Measurements from ENCODE around the gene PCSK6. TPM values are rescaled to one million over a fixed set of nuclear protein-coding genes. Genes with fewer than 3 reads are reported as not detected.
A peak's percentile ranks its signal among the peaks of the same experiment; 100 is the strongest.
"Not testable (repeated sequence)": the region's sequence is repeated elsewhere in the genome, so short reads cannot be mapped to it uniquely, and the experiment has no call there.

Gene PCSK6
- total RNA-seq, 4 donors from 2014 or later: 4.0 to 28.6 (median 17.5) TPM

DNA sequence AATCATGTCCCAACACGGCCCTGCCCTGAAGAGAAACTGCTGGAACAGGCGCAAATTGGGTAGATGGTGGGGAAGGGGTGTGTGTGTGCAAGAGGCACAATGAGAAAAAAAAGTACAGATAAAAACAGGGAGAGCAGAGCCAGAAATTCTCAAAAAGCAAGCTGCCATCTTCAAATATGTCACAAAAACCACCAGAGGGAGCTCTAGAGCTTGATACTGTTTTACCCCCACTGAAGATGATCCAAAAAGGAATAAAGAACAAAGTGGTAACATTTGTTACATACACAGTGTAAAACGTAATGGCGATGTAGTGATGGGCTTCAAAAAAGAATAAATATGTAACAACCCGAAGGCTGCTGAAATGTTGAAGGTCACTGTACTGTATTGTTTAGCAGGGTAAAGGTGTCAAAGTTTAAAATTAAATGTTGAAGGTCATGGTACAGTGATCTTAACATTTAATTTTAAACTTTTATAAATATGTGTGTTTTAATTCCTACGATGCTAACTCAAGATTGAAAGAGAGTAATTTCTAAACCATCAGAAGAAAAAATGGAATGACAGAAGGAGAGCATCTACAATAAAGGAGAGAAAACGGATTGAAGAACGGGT is 200.5 kb downstream of the PCSK6 start:
- Histone ChIP-seq H3K27me3 (no peaks in the 10 kb centered on the region), H3K4me1 (peaks cover 12% of the 10 kb centered on the region in 2 donors), H3K9me3 (no peaks in the 10 kb centered on the region), H3K36me3 (peaks cover 16 to 29% of the 10 kb centered on the region in 2 donors), H3K27ac (no peak overlapping the region), H3K4me3 (replicated peaks in 1 of 3) (no peak overlapping the region)
- intact Hi-C loops (cut with DNase I): no loop called here
- DNase-seq: no peak
- TF ChIP-seq, protein P1, sequence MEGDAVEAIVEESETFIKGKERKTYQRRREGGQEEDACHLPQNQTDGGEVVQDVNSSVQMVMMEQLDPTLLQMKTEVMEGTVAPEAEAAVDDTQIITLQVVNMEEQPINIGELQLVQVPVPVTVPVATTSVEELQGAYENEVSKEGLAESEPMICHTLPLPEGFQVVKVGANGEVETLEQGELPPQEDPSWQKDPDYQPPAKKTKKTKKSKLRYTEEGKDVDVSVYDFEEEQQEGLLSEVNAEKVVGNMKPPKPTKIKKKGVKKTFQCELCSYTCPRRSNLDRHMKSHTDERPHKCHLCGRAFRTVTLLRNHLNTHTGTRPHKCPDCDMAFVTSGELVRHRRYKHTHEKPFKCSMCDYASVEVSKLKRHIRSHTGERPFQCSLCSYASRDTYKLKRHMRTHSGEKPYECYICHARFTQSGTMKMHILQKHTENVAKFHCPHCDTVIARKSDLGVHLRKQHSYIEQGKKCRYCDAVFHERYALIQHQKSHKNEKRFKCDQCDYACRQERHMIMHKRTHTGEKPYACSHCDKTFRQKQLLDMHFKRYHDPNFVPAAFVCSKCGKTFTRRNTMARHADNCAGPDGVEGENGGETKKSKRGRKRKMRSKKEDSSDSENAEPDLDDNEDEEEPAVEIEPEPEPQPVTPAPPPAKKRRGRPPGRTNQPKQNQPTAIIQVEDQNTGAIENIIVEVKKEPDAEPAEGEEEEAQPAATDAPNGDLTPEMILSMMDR (IDR thresholded peaks at IDR 0.05): peak in 4 of 6 experiments; percentile 14 to 58 (median 44)
- no peak for TF ChIP-seq POLR2A (IDR thresholded peaks at IDR 0.05)
- 84 to 85% methylated on average over 8 of the region's 8 CpGs for WGBS, 2 donors

DNA sequence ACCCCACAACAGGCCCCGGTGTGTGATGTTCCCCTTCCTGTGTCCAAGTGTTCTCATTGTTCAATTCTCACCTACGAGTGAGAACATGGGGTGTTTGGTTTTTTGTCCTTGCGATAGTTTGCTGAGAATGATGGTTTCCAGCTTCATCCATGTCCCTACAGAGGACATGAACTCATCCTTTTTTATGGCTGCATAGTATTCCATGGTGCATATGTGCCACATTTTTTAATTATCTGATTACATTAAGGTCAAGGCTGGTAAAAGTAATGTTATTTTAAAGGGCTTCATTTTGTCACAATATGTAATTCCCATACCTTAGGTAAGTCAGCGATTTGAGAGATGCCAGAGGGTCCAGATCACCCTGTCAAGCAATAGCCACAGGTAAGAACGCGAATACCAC is 202.2 kb downstream of the PCSK6 start:
- intact Hi-C loops (cut with DNase I); H3K9me3 ChIP-seq; DNase-seq; H3K27me3 ChIP-seq; H3K27ac ChIP-seq; H3K4me3 ChIP-seq (replicated peaks in 1 of 3); H3K4me1 ChIP-seq: not testable (repeated sequence)
- H3K36me3 ChIP-seq: peaks cover 24 to 46% of the 10 kb centered on the region in 2 donors
- WGBS, 2 donors: 95 to 99% methylated on average over 6 of the region's 6 CpGs

DNA sequence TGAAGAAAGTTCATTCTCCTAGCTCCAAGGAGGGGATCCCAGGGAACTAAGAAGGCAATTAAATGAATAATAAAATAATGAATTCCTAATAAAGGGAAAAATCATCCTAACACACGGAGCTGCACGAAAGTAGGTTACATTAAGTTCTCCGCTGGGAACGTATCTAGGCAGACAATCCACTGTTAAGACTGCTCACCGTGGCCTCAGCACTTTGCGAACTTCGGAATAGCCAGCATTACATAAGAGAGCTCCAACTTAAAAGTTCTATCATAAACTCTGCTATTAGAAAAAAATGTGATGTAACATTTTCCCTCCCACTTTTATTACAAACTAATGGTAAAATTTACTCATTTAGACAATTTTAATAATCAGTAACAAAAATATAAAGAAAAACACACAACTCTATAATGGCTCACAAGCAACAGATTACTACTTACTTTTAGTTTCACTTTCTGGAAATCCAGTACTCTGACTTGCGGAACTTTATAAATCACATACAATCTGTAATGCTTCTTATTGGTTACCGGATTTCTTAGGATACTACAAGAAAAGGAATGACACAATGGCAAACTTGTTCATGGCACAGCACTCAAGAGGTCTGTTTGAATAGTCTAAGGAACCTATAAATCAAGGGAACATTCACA is 202.9 kb downstream of the PCSK6 start:
- 91 to 93% methylated on average over 9 of the region's 9 CpGs for WGBS, 2 donors
- no peaks in the 10 kb centered on the region for H3K27me3 ChIP-seq
- TF ChIP-seq POLR2A (IDR thresholded peaks at IDR 0.05): no peak
- TF ChIP-seq, protein P1 (IDR thresholded peaks at IDR 0.05): no peak
- intact Hi-C loops (cut with DNase I): no loop called here
- no peak for DNase-seq
- H3K27ac ChIP-seq: no peak overlapping the region
- no peak overlapping the region for H3K4me3 ChIP-seq (replicated peaks in 1 of 3)
- H3K9me3 ChIP-seq: no peaks in the 10 kb centered on the region
- no peaks in the 10 kb centered on the region for H3K4me1 ChIP-seq
- peaks cover 27 to 53% of the 10 kb centered on the region in 2 donors for H3K36me3 ChIP-seq

DNA sequence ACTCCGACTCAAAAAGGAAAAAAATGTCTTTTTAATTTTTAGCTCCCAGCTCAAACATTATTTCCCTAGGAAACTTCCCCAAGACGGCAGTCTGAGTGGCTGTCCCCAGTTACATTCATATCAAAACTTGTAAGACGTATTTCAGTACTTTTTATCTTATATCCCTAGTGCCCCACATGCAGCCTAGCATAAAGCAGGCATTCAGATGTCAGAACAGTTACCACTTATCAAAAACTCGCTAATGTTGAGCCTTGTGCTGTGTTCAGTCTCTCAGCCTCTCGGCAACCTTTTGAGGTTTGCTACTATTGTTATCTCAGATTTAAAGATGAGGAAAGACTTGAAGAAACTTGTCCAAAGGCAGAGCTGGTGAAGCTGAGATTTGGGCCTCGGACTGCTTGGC is 205.6 kb downstream of the PCSK6 start:
- TF ChIP-seq, protein P1 (IDR thresholded peaks at IDR 0.05): no peak
- TF ChIP-seq POLR2A (IDR thresholded peaks at IDR 0.05): no peak
- Histone ChIP-seq H3K27ac (no peak overlapping the region), H3K27me3 (no peaks in the 10 kb centered on the region), H3K4me3 (replicated peaks in 1 of 3) (no peak overlapping the region), H3K4me1 (no peaks in the 10 kb centered on the region), H3K9me3 (no peaks in the 10 kb centered on the region), H3K36me3 (peaks cover 38 to 66% of the 10 kb centered on the region in 2 donors)
- intact Hi-C loops (cut with DNase I): no loop called here
- DNase-seq: no peak
- WGBS, 2 donors: 94 to 96% methylated on average over 6 of the region's 6 CpGs

DNA sequence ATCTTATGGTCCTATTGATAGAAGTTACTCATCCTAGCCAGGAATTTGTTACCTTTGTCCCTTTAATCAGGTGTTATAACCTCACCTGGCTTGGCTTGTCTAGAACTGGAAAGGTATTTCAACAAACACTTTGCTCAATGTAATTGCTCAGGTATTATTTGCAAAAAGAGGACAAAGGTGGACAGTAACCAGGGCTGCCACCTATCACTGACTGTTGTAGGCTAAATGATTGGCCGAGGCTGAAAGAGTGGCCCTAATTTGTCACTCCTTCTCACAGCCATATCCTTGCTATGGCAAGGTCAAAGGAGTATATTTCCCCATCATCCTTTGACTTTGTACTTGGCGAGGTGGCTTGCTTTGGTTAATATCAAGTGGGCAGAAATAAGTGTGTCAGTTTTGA is 209.5 kb downstream of the PCSK6 start:
- H3K36me3 ChIP-seq: peaks cover 27 to 52% of the 10 kb centered on the region in 2 donors
- H3K9me3 ChIP-seq: no peaks in the 10 kb centered on the region
- intact Hi-C loops (cut with DNase I): no loop called here
- DNase-seq: no peak
- no peak overlapping the region for H3K27ac ChIP-seq
- H3K4me1 ChIP-seq: peaks cover 9 to 14% of the 10 kb centered on the region in 2 donors
- H3K4me3 ChIP-seq (replicated peaks in 1 of 3): no peak overlapping the region
- no peaks in the 10 kb centered on the region for H3K27me3 ChIP-seq
- 91 to 95% methylated on average over 2 of the region's 2 CpGs for WGBS, 2 donors
- no peak for TF ChIP-seq POLR2A (IDR thresholded peaks at IDR 0.05)
- TF ChIP-seq, protein P1 (IDR thresholded peaks at IDR 0.05): no peak
